Neutrophil (primary cell): ENCODE results near the gene ZMYM4.

Experiments
- H3K27ac ChIP-seq: fragments of 200-600 bp; sonication (generic); 2 replicates; pipeline ENCODE4 v1.5.1; 2016; ENCODE audit warnings: mild to moderate bottlenecking, moderate library complexity
- H3K27me3 ChIP-seq: fragments of 200-600 bp; sonication (generic); 2 replicates; pipeline ENCODE4 v1.6.0; 2016; ENCODE audit warnings: mild to moderate bottlenecking
- H3K36me3 ChIP-seq: fragments of 200-600 bp; sonication (generic); 2 replicates; pipeline ENCODE4 v1.5.1; 2017
- H3K4me1 ChIP-seq, 2 experiments: fragments of 200-600 bp in 1 of 2; sonication (generic) in 1 of 2; 1 replicate in 1 of 2; 2 replicates in 1 of 2; pipeline versions ENCODE4 v1.5.1 to v1.6.1; 2013 to 2016; ENCODE audit warnings: low read depth in 1 of 2, low read length in 1 of 2, mild to moderate bottlenecking in 1 of 2, moderate library complexity in 1 of 2; ENCODE audit not compliant: control insufficient read depth in 1 of 2, insufficient read depth in 1 of 2
- H3K4me3 ChIP-seq, 2 experiments: fragments of 200-600 bp in 1 of 2; sonication (generic) in 1 of 2; 1 replicate in 1 of 2; 2 replicates in 1 of 2; pipeline ENCODE4 v1.5.1; 2013 to 2016; ENCODE audit warnings: low read depth in 1 of 2, low read length in 1 of 2, mild to moderate bottlenecking in 1 of 2, moderate library complexity in 1 of 2
- H3K9me3 ChIP-seq: fragments of 200-600 bp; sonication (generic); 2 replicates; pipeline ENCODE4 v1.5.1; 2016
- TF ChIP-seq, protein P1 (sequence below): fragments of 200-600 bp; sonication (generic); IDR thresholded peaks from 2 replicates; pipeline ENCODE4 v1.5.1; 2016; ENCODE audit warnings: antibody characterized with exemption

ZMYM4 gene

DNA sequence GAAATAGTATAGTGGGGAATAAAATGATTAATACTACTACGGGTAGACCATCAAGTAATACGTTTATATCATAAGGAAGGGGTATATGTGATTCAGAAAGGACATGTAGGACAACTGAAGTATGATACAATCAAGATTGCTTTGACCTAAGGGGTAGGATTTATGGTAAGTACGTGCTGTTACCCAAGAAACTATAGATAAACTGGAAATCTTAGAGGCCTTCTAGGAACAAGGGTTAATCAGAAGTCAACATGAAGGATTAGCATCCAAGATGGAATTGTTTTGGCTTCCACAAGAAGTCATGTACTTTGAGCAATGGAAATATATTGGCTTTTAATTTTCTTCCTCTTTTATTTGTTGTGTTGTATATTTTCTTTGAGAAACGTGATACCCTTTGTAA is 13.2 kb upstream of the ZMYM4 start:
- no peaks in the 10 kb centered on the region for H3K27me3 ChIP-seq
- no peak overlapping the region for H3K27ac ChIP-seq
- no peaks in the 10 kb centered on the region for H3K36me3 ChIP-seq
- TF ChIP-seq, protein P1, sequence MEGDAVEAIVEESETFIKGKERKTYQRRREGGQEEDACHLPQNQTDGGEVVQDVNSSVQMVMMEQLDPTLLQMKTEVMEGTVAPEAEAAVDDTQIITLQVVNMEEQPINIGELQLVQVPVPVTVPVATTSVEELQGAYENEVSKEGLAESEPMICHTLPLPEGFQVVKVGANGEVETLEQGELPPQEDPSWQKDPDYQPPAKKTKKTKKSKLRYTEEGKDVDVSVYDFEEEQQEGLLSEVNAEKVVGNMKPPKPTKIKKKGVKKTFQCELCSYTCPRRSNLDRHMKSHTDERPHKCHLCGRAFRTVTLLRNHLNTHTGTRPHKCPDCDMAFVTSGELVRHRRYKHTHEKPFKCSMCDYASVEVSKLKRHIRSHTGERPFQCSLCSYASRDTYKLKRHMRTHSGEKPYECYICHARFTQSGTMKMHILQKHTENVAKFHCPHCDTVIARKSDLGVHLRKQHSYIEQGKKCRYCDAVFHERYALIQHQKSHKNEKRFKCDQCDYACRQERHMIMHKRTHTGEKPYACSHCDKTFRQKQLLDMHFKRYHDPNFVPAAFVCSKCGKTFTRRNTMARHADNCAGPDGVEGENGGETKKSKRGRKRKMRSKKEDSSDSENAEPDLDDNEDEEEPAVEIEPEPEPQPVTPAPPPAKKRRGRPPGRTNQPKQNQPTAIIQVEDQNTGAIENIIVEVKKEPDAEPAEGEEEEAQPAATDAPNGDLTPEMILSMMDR, result no peak
- no peak overlapping the region for H3K4me3 ChIP-seq
- H3K4me1 ChIP-seq, result peaks cover 0 to 5% of the 10 kb centered on the region in 2 experiments
- no peaks in the 10 kb centered on the region for H3K9me3 ChIP-seq

DNA sequence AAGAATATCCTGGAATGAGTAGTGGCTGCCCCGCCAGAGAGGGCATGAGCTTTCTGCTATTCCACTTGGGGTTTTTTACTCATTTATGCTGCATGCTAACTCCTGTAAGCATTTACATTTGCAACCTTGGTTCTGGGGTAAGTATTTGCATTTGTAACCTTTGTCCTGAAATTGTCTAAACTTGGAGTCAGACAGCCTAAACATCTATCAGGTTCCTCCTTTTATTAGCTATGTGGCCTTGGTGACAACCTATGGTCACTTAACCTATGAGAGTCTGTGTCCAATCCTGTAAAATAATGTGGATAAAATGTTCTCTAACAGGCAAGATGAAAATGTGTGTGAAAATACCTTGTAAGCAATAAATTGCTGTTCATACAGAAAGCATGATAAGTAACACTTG is 8.9 kb upstream of the ZMYM4 start:
- Histone ChIP-seq H3K27me3 (no peaks in the 10 kb centered on the region), H3K9me3 (no peaks in the 10 kb centered on the region), H3K4me3 (no peak overlapping the region), H3K27ac (no peak overlapping the region), H3K4me1 (peaks cover 5 to 7% of the 10 kb centered on the region in 2 experiments), H3K36me3 (no peaks in the 10 kb centered on the region)
- TF ChIP-seq, protein P1, result no peak

GRCh38 chr1:35261412-35262120 is 6.9 kb upstream of the ZMYM4 start:
- Histone ChIP-seq H3K9me3 (no peaks in the 10 kb centered on the region), H3K4me1 (peaks cover 12 to 14% of the 10 kb centered on the region in 2 experiments), H3K27ac (no peak overlapping the region), H3K36me3 (no peaks in the 10 kb centered on the region), H3K27me3 (no peaks in the 10 kb centered on the region), H3K4me3 (no peak overlapping the region)
- TF ChIP-seq, protein P1, result no peak

- Histone ChIP-seq H3K4me1 (peaks cover 10 to 12% of the 10 kb centered on the region in 2 experiments), H3K27me3 (no peaks in the 10 kb centered on the region), H3K4me3 (no peak overlapping the region), H3K36me3 (no peaks in the 10 kb centered on the region), H3K27ac (no peak overlapping the region), H3K9me3 (no peaks in the 10 kb centered on the region)
- TF ChIP-seq, protein P1, result no peak
Measured at GRCh38 chr1:35264035-35264434, 4.5 kb upstream of the ZMYM4 start.

DNA sequence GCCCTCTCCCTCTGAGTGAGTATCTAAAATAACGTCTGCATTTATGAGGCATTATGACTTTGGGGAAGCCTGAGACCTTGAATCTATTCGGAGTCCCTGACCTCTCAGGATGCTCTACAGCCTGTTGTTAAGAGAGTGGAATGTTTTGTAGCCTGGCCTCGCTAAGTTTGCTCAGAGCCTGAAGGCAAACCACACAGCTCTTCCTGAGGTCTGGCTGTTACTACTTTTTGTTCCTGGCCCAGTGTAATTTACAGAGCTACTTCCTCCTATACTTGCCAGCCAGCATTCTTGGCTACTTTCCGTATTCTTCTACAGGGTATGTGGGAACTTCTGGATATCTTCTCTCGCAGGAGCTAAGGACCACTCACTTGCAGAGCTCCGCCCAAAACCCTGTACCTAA is 3.6 kb upstream of the ZMYM4 start:
- no peak overlapping the region for H3K4me3 ChIP-seq
- no peaks in the 10 kb centered on the region for H3K9me3 ChIP-seq
- H3K27ac ChIP-seq, result peak overlapping the region; percentile 20
- peaks cover 14 to 19% of the 10 kb centered on the region in 2 experiments for H3K4me1 ChIP-seq
- no peaks in the 10 kb centered on the region for H3K36me3 ChIP-seq
- TF ChIP-seq, protein P1, result no peak
- no peaks in the 10 kb centered on the region for H3K27me3 ChIP-seq
